Liver (tissue), 9 donors: ENCODE results near the gene NCAM2. TPM values are rescaled to one million over a fixed set of nuclear protein-coding genes. Genes with fewer than 3 reads are reported as not detected.

Source experiments
- DNase-seq: peaks from one replicate; pipeline ENCODE4 v3.0.0-alpha.2; 2017; ENCODE audit warnings: low spot score
- H3K27ac ChIP-seq, 2 donors: one replicate each; pipeline ENCODE4 v1.7.0; 2013; ENCODE audit warnings: inconsistent platforms in 2 of 2, low read length in 2 of 2, control low read depth in 1 of 2, low read depth in 1 of 2, mild to moderate bottlenecking in 1 of 2
- H3K27me3 ChIP-seq, 4 donors: one replicate each; pipeline versions ENCODE4 v1.6.1 to v1.7.0; 2013; ENCODE audit warnings: low read length in 3 of 4, inconsistent platforms in 1 of 4, mild to moderate bottlenecking in 1 of 4, moderate library complexity in 1 of 4; ENCODE audit not compliant: control insufficient read depth in 4 of 4, insufficient read depth in 4 of 4
- H3K36me3 ChIP-seq, 4 donors: one replicate each; pipeline versions ENCODE4 v1.6.1 to v1.7.0; 2013; ENCODE audit warnings: low read length in 3 of 4, mild to moderate bottlenecking in 3 of 4, low read depth in 1 of 4, moderate library complexity in 1 of 4; ENCODE audit not compliant: control insufficient read depth in 4 of 4, insufficient read depth in 3 of 4
- H3K4me1 ChIP-seq, 4 donors: one replicate each; pipeline versions ENCODE4 v1.6.1 to v1.7.0; 2013; ENCODE audit warnings: low read length in 3 of 4, mild to moderate bottlenecking in 3 of 4, moderate library complexity in 1 of 4; ENCODE audit not compliant: control insufficient read depth in 4 of 4, insufficient read depth in 4 of 4
- H3K4me3 ChIP-seq, 3 donors: one replicate each; pipeline versions ENCODE4 v1.6.1 to v1.7.0; 2013; ENCODE audit warnings: low read length in 3 of 3, control low read depth in 1 of 3, low read depth in 1 of 3, mild to moderate bottlenecking in 1 of 3
- H3K9ac ChIP-seq, 2 donors: one replicate each; pipeline ENCODE4 v1.7.0; 2013; ENCODE audit warnings: low read length in 2 of 2, mild to moderate bottlenecking in 2 of 2, moderate library complexity in 2 of 2, control low read depth in 1 of 2, low read depth in 1 of 2
- H3K9me3 ChIP-seq, 4 donors: one replicate each; pipeline versions ENCODE4 v1.6.1 to v1.7.0; 2013; ENCODE audit warnings: low read length in 3 of 4; ENCODE audit not compliant: control insufficient read depth in 4 of 4
- ATF3 ChIP-seq: IDR thresholded peaks from 2 replicates; pipeline ENCODE4 v1.6.1; 2016; ENCODE audit warnings: antibody characterized with exemption
- EGR1 ChIP-seq, 2 donors: IDR thresholded peaks; 2 replicates each; pipeline ENCODE4 v1.6.1; 2016 to 2018; ENCODE audit warnings: antibody characterized with exemption in 2 of 2, low read depth in 2 of 2
- FOXA1 ChIP-seq: IDR thresholded peaks from 2 replicates; pipeline ENCODE4 v1.6.1; 2016; ENCODE audit warnings: antibody characterized with exemption
- FOXA2 ChIP-seq: IDR thresholded peaks from 2 replicates; pipeline ENCODE4 v1.6.1; 2016; ENCODE audit warnings: antibody characterized with exemption
- GABPA ChIP-seq, 2 donors: IDR thresholded peaks in 1 of 2; conservative IDR thresholded peaks in 1 of 2; 2 replicates each; pipeline ENCODE4 v1.6.1; 2016; ENCODE audit warnings: antibody characterized with exemption in 2 of 2, mild to moderate bottlenecking in 1 of 2, moderate library complexity in 1 of 2
- HNF4G ChIP-seq: IDR thresholded peaks from 2 replicates; pipeline ENCODE4 v1.6.1; 2016; ENCODE audit warnings: antibody characterized with exemption
- JUND ChIP-seq, 2 donors: IDR thresholded peaks; 2 replicates each; pipeline ENCODE4 v1.6.1; 2016; ENCODE audit warnings: antibody characterized with exemption in 2 of 2
- MAX ChIP-seq: IDR thresholded peaks from 2 replicates; pipeline ENCODE4 v1.6.1; 2016; ENCODE audit warnings: antibody characterized with exemption
- RAD21 ChIP-seq, 2 donors: IDR thresholded peaks; 2 replicates each; pipeline ENCODE4 v1.6.1; 2016; ENCODE audit warnings: antibody characterized with exemption in 2 of 2, mild to moderate bottlenecking in 2 of 2
- RXRA ChIP-seq, 2 donors: IDR thresholded peaks; 2 replicates each; pipeline ENCODE4 v1.6.1; 2017 to 2018; ENCODE audit warnings: antibody characterized with exemption in 2 of 2, mild to moderate bottlenecking in 1 of 2
- TAF1 ChIP-seq: conservative IDR thresholded peaks from 2 replicates; pipeline ENCODE4 v1.6.1; 2016; ENCODE audit warnings: antibody characterized with exemption, mild to moderate bottlenecking
- YY1 ChIP-seq: IDR thresholded peaks from 2 replicates; pipeline ENCODE4 v1.6.1; 2016; ENCODE audit warnings: antibody characterized with exemption, mild to moderate bottlenecking
- WGBS: extraction: QIAGEN DNeasy Blood & Tissue Kit; methylation state at CpG from one replicate; pipeline ENCODE4 v1.1.7; 2013; 5-methylcytosine and 5-hydroxymethylcytosine counted together
- polyA plus RNA-seq, 2 donors: library from polyadenylated mRNA; stranded (reverse) in 1 of 2; unstranded in 1 of 2; fragments of 200-250 nt in 1 of 2; fragments of >200 nt in 1 of 2; fragmentation: Nextera tagmentation in 1 of 2; extraction: Ambion mirVana in 1 of 2; gene quantifications; one replicate each; pipeline versions ENCODE4 v1.2.1 to v1.2.3, GENCODE V29; 2013 to 2015
- total RNA-seq, 2 donors: library from RNA; depleted of rRNA; stranded (reverse); fragments of >200 nt; gene quantifications; one replicate each; pipeline ENCODE4 v1.2.3, GENCODE V29; 2014
- TF ChIP-seq, protein P1 (sequence below): IDR thresholded peaks from 2 replicates; pipeline ENCODE4 v1.6.1; 2016; ENCODE audit warnings: antibody characterized with exemption, mild to moderate bottlenecking
- TF ChIP-seq, protein P2 (sequence below): fragments of 150-350 bp; IDR thresholded peaks from 2 replicates; pipeline ENCODE4 v1.5.1; 2017; ENCODE audit warnings: improper control_type of control experiment, low read depth, low read length; ENCODE audit not compliant: missing input control
- TF ChIP-seq, protein P3 (sequence below): IDR thresholded peaks from 2 replicates; pipeline ENCODE4 v1.6.1; 2016; ENCODE audit warnings: antibody characterized with exemption
- donor health status: healthy.
- donor health status: healthy.
- donor health status: healthy.
- donor health status: healthy.
- donor health status: healthy.

Gene NCAM2
- total and polyA plus RNA-seq, 4 donors = 0.06 to 0.51 (median 0.24) TPM

DNA sequence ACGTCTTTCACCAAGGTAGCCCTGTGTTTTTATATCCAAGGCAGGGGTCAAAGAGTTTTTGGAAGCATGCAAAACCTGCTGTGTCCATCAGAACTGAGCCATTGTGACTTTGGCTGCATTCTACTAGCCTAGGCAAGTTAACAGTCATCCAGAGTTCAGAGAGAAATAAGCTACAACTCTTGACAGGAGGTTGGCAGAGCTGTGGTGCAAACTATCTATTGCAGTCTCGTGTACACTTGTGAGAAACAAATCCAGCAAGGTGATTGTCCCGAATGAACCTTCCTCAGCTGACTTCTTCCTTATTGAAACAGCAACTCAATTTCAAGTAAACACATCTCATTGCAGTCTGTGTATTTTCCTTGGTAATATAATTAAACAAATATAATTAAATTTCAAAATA, 124.5 kb downstream of the NCAM2 start:
- H3K27me3 ChIP-seq = peaks cover 0 to 3% (median 0%) of the 10 kb centered on the region in 4 donors
- H3K36me3 ChIP-seq = no peaks in the 10 kb centered on the region
- no peak for DNase-seq
- H3K4me1 ChIP-seq = no peaks in the 10 kb centered on the region
- 63% methylated on average over 3 of the region's 3 CpGs for WGBS
- no peak overlapping the region for H3K4me3 ChIP-seq
- H3K9ac ChIP-seq = no peak overlapping the region
- no peaks in the 10 kb centered on the region for H3K9me3 ChIP-seq
- TF ChIP-seq FOXA1 (no peak), YY1 (no peak), MAX (no peak), GABPA (IDR thresholded peaks at IDR 0.05 in 1 of 2, conservative IDR thresholded peaks at IDR 0.05 in 1 of 2) (no peak), RAD21 (IDR thresholded peaks at IDR 0.05) (no peak), ATF3 (no peak), TAF1 (no peak), HNF4G (no peak), JUND (IDR thresholded peaks at IDR 0.05) (no peak)
- TF ChIP-seq, protein P1, sequence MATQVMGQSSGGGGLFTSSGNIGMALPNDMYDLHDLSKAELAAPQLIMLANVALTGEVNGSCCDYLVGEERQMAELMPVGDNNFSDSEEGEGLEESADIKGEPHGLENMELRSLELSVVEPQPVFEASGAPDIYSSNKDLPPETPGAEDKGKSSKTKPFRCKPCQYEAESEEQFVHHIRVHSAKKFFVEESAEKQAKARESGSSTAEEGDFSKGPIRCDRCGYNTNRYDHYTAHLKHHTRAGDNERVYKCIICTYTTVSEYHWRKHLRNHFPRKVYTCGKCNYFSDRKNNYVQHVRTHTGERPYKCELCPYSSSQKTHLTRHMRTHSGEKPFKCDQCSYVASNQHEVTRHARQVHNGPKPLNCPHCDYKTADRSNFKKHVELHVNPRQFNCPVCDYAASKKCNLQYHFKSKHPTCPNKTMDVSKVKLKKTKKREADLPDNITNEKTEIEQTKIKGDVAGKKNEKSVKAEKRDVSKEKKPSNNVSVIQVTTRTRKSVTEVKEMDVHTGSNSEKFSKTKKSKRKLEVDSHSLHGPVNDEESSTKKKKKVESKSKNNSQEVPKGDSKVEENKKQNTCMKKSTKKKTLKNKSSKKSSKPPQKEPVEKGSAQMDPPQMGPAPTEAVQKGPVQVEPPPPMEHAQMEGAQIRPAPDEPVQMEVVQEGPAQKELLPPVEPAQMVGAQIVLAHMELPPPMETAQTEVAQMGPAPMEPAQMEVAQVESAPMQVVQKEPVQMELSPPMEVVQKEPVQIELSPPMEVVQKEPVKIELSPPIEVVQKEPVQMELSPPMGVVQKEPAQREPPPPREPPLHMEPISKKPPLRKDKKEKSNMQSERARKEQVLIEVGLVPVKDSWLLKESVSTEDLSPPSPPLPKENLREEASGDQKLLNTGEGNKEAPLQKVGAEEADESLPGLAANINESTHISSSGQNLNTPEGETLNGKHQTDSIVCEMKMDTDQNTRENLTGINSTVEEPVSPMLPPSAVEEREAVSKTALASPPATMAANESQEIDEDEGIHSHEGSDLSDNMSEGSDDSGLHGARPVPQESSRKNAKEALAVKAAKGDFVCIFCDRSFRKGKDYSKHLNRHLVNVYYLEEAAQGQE = no peak
- TF ChIP-seq, protein P2, sequence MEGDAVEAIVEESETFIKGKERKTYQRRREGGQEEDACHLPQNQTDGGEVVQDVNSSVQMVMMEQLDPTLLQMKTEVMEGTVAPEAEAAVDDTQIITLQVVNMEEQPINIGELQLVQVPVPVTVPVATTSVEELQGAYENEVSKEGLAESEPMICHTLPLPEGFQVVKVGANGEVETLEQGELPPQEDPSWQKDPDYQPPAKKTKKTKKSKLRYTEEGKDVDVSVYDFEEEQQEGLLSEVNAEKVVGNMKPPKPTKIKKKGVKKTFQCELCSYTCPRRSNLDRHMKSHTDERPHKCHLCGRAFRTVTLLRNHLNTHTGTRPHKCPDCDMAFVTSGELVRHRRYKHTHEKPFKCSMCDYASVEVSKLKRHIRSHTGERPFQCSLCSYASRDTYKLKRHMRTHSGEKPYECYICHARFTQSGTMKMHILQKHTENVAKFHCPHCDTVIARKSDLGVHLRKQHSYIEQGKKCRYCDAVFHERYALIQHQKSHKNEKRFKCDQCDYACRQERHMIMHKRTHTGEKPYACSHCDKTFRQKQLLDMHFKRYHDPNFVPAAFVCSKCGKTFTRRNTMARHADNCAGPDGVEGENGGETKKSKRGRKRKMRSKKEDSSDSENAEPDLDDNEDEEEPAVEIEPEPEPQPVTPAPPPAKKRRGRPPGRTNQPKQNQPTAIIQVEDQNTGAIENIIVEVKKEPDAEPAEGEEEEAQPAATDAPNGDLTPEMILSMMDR = no peak
- TF ChIP-seq, protein P3, sequence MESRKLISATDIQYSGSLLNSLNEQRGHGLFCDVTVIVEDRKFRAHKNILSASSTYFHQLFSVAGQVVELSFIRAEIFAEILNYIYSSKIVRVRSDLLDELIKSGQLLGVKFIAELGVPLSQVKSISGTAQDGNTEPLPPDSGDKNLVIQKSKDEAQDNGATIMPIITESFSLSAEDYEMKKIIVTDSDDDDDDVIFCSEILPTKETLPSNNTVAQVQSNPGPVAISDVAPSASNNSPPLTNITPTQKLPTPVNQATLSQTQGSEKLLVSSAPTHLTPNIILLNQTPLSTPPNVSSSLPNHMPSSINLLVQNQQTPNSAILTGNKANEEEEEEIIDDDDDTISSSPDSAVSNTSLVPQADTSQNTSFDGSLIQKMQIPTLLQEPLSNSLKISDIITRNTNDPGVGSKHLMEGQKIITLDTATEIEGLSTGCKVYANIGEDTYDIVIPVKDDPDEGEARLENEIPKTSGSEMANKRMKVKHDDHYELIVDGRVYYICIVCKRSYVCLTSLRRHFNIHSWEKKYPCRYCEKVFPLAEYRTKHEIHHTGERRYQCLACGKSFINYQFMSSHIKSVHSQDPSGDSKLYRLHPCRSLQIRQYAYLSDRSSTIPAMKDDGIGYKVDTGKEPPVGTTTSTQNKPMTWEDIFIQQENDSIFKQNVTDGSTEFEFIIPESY = no peak
- H3K27ac ChIP-seq = no peak overlapping the region

DNA sequence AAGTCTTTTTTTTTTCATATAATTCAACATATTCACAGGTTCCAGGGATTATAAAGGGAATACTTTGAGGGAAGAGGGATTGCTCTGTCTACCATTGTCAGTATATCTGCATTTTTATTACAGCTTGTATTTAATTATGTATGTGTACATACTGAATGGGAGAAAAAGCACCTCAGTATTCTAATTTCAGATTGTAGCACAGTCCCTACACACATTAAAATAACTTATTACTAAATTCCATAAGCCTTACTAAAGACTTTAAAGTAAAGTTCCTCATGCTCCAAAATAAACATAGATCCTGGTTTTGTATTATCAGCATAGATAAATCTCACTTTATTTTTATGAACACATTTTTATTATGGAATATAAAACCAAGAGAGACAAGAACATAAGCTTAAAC, 134.2 kb downstream of the NCAM2 start:
- no peak overlapping the region for H3K27ac ChIP-seq
- H3K9ac ChIP-seq = no peak overlapping the region
- no peak for DNase-seq
- no peaks in the 10 kb centered on the region for H3K27me3 ChIP-seq
- no peak overlapping the region for H3K4me3 ChIP-seq
- TF ChIP-seq, protein P1 = no peak
- TF ChIP-seq MAX (no peak), FOXA2 (no peak), JUND (IDR thresholded peaks at IDR 0.05) (no peak), ATF3 (no peak), EGR1 (IDR thresholded peaks at IDR 0.05; ENCODE audit: low read depth in 2 of 2) (no peak), RAD21 (IDR thresholded peaks at IDR 0.05) (no peak), HNF4G (no peak), RXRA (IDR thresholded peaks at IDR 0.05) (no peak)
- H3K9me3 ChIP-seq = no peaks in the 10 kb centered on the region
- no peaks in the 10 kb centered on the region for H3K4me1 ChIP-seq
- H3K36me3 ChIP-seq = no peaks in the 10 kb centered on the region
